Colonic mucosa (tissue), 4 donors: Measurements from ENCODE around the gene AKR1E2. TPM values are rescaled to one million over a fixed set of nuclear protein-coding genes. Genes with fewer than 3 reads are reported as not detected.

Source experiments
- DNase-seq: peaks from one replicate; pipeline ENCODE4 v3.0.0-alpha.2; 2020
- H3K27ac ChIP-seq: fragments of 200-600 bp; one replicate; pipeline ENCODE4 v1.8.0; 2021
- H3K27me3 ChIP-seq: fragments of 200-600 bp; one replicate; pipeline ENCODE4 v1.8.0; 2021
- H3K36me3 ChIP-seq: fragments of 200-600 bp; one replicate; pipeline ENCODE4 v1.8.0; 2021
- H3K4me1 ChIP-seq: fragments of 200-600 bp; one replicate; pipeline ENCODE4 v1.8.0; 2021; ENCODE audit warnings: mild to moderate bottlenecking
- H3K4me3 ChIP-seq: fragments of 200-600 bp; one replicate; pipeline ENCODE4 v1.8.0; 2021
- H3K9ac ChIP-seq, 2 donors: one replicate each; pipeline ENCODE4 v1.7.0; 2013; ENCODE audit warnings: control low read depth in 2 of 2, low read depth in 2 of 2, low read length in 2 of 2
- H3K9me3 ChIP-seq: fragments of 200-600 bp; one replicate; pipeline ENCODE4 v1.8.0; 2021
- CTCF ChIP-seq: fragments of 200-600 bp; IDR thresholded peaks from one replicate; pipeline ENCODE4 v1.8.0; 2022; ENCODE audit warnings: antibody characterized with exemption, mild to moderate bottlenecking
- intact Hi-C: fragments of 100-400 bp; cut with DNase I; formaldehyde crosslinking; loops from one replicate; pipeline ENCODE4 v1.14.1; 2022
- total RNA-seq, 2 donors: library from RNA; stranded (reverse); fragmentation: NEBNext Ultra II Directional in 1 of 2; extraction: Animal tissue kit (Norgen Biotek cat#: 25700) in 1 of 2; gene quantifications; one replicate each; pipeline ENCODE4 v1.2.1, GENCODE V29; 2021
- donor health status: healthy.
- donor health status: DM: no; HTN: no; CAD: no.
- donor health status: DM: no; HTN: no; CAD: no.

AKR1E2 gene
- total RNA-seq, 2 donors from 2014 or later: 8.6 to 16.3 TPM

- no peak for DNase-seq
- H3K9me3 ChIP-seq: no peaks in the 10 kb centered on the region
- no peaks in the 10 kb centered on the region for H3K36me3 ChIP-seq
- intact Hi-C loops: no loop called here
- no peak for TF ChIP-seq CTCF
- no peak overlapping the region for H3K27ac ChIP-seq
- no peaks in the 10 kb centered on the region for H3K4me1 ChIP-seq
- H3K9ac ChIP-seq: no peak overlapping the region
- H3K4me3 ChIP-seq: no peak overlapping the region
- no peaks in the 10 kb centered on the region for H3K27me3 ChIP-seq
Measured at GRCh38 chr10:4806534-4806933, 19.5 kb upstream of the AKR1E2 start.

GRCh38 chr10:4807761-4808507 lies 18.1 kb upstream of the AKR1E2 start:
- Histone ChIP-seq H3K27me3 (no peaks in the 10 kb centered on the region), H3K4me1 (no peaks in the 10 kb centered on the region), H3K9ac (no peak overlapping the region), H3K4me3 (no peak overlapping the region), H3K27ac (no peak overlapping the region), H3K36me3 (no peaks in the 10 kb centered on the region), H3K9me3 (no peaks in the 10 kb centered on the region)
- DNase-seq: no peak
- TF ChIP-seq CTCF: no peak
- intact Hi-C loops: no loop called here

- H3K9ac ChIP-seq: no peak overlapping the region
- TF ChIP-seq CTCF: no peak
- no peak for DNase-seq
- intact Hi-C loops: no loop called here
- H3K4me3 ChIP-seq: no peak overlapping the region
- no peaks in the 10 kb centered on the region for H3K4me1 ChIP-seq
- no peaks in the 10 kb centered on the region for H3K36me3 ChIP-seq
- H3K27ac ChIP-seq: no peak overlapping the region
- no peaks in the 10 kb centered on the region for H3K9me3 ChIP-seq
- H3K27me3 ChIP-seq: no peaks in the 10 kb centered on the region
Measured at GRCh38 chr10:4809156-4809555, 16.9 kb upstream of the AKR1E2 start.

- no peak for TF ChIP-seq CTCF
- no peaks in the 10 kb centered on the region for H3K27me3 ChIP-seq
- intact Hi-C loops: no loop called here
- no peak overlapping the region for H3K27ac ChIP-seq
- H3K4me1 ChIP-seq: no peaks in the 10 kb centered on the region
- no peaks in the 10 kb centered on the region for H3K36me3 ChIP-seq
- H3K4me3 ChIP-seq: no peak overlapping the region
- no peaks in the 10 kb centered on the region for H3K9me3 ChIP-seq
- no peak overlapping the region for H3K9ac ChIP-seq
- no peak for DNase-seq
Measured at GRCh38 chr10:4810092-4810491, 15.9 kb upstream of the AKR1E2 start.

DNA sequence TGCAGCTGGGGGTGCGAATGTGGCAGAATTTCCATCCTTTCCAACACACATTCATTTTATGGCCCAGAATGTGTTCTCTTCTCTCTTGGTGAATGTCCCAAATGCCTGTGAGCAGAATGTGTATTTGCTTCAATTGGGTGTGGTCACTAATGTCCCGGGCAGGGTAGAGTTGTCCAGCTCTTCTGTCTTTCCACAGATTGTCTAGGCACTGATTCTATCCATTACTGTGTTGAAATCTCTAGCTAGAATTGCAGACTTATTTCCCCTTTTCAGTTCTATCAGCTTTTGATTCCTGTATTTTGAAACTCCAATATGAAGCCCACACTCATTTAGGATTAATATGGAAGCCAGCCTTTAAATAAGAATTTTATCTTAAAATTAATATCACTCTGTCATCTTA lies 14.0 kb upstream of the AKR1E2 start:
- H3K27ac ChIP-seq: no peak overlapping the region
- H3K9ac ChIP-seq: no peak overlapping the region
- no peaks in the 10 kb centered on the region for H3K9me3 ChIP-seq
- DNase-seq: no peak
- no peak overlapping the region for H3K4me3 ChIP-seq
- H3K36me3 ChIP-seq: no peaks in the 10 kb centered on the region
- no peaks in the 10 kb centered on the region for H3K4me1 ChIP-seq
- intact Hi-C loops: no loop called here
- no peak for TF ChIP-seq CTCF
- no peaks in the 10 kb centered on the region for H3K27me3 ChIP-seq
